ENCODE measurements around the gene PADI2. TPM values are rescaled to one million over a fixed set of nuclear protein-coding genes. Genes with fewer than 3 reads are reported as not detected.

The PADI2 gene
- total and polyA plus RNA-seq, 9 donors, result 37.2 to 81.7 (median 67.8) TPM

- Histone ChIP-seq H3K27me3 (ENCODE audit: control insufficient read depth, insufficient read depth, low read length) (no peaks in the 10 kb centered on the region), H3K4me3 (ENCODE audit: low read length) (no peak overlapping the region), H3K4me1 (ENCODE audit: control insufficient read depth, insufficient read depth, low read length) (no peaks in the 10 kb centered on the region), H3K27ac (ENCODE audit: low read length) (no peak overlapping the region), H3K36me3 (ENCODE audit: control insufficient read depth, insufficient read depth, low read length) (peaks cover 76% of the 10 kb centered on the region), H3K9me3 (replicated peaks; ENCODE audit: control insufficient read depth, low read depth, low read length) (no peaks in the 10 kb centered on the region)
- no peak for DNase-seq
- WGBS (ENCODE audit: insufficient coverage), result 90% methylated on average over 2 of the region's 5 CpGs
These were observed 90.5 kb downstream of the PADI2 start for GRCh38 chr1:17028662-17029188.

- Histone ChIP-seq H3K9me3 (replicated peaks; ENCODE audit: control insufficient read depth, low read depth, low read length) (no peaks in the 10 kb centered on the region), H3K36me3 (ENCODE audit: control insufficient read depth, insufficient read depth, low read length) (peaks cover 81% of the 10 kb centered on the region), H3K4me3 (ENCODE audit: low read length) (no peak overlapping the region), H3K27me3 (ENCODE audit: control insufficient read depth, insufficient read depth, low read length) (no peaks in the 10 kb centered on the region), H3K4me1 (ENCODE audit: control insufficient read depth, insufficient read depth, low read length) (no peaks in the 10 kb centered on the region), H3K27ac (ENCODE audit: low read length) (no peak overlapping the region)
- DNase-seq, result no peak
- no CpG with 5 or more reads among the region's 2 CpGs for WGBS (ENCODE audit: insufficient coverage)
These were observed 91.4 kb downstream of the PADI2 start for GRCh38 chr1:17027900-17028299.

GRCh38 chr1:17027403-17027802, 91.8 kb downstream of the PADI2 start:
- H3K9me3 ChIP-seq (replicated peaks; ENCODE audit: control insufficient read depth, low read depth, low read length), result no peaks in the 10 kb centered on the region
- WGBS (ENCODE audit: insufficient coverage), result 84% methylated on average over 4 of the region's 5 CpGs
- peaks cover 80% of the 10 kb centered on the region for H3K36me3 ChIP-seq (ENCODE audit: control insufficient read depth, insufficient read depth, low read length)
- no peaks in the 10 kb centered on the region for H3K27me3 ChIP-seq (ENCODE audit: control insufficient read depth, insufficient read depth, low read length)
- H3K27ac ChIP-seq (ENCODE audit: low read length), result no peak overlapping the region
- H3K4me3 ChIP-seq (ENCODE audit: low read length), result no peak overlapping the region
- H3K4me1 ChIP-seq (ENCODE audit: control insufficient read depth, insufficient read depth, low read length), result no peaks in the 10 kb centered on the region
- DNase-seq, result no peak

DNA sequence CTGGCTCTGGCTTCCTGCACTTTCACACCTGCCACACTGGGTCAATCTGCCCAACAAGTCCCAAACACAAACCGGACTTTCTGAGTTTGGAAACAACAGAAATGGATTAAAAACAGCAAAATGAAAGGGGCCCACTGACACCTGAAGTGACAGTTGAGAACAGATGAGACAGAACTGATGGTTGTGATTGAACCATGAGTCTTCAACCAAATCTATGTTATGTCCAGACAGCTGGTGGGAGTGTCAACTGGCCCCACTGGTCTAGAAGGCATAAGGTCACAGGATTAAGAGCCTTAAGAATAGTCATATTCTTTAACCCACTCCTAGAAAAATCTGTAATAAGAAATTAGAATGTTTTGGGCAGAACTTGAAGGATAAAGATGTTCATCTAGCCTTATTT, 94.5 kb downstream of the PADI2 start:
- DNase-seq, result no peak
- Histone ChIP-seq H3K27ac (ENCODE audit: low read length) (no peak overlapping the region), H3K4me1 (ENCODE audit: control insufficient read depth, insufficient read depth, low read length) (no peaks in the 10 kb centered on the region), H3K27me3 (ENCODE audit: control insufficient read depth, insufficient read depth, low read length) (no peaks in the 10 kb centered on the region), H3K36me3 (ENCODE audit: control insufficient read depth, insufficient read depth, low read length) (peaks cover 87% of the 10 kb centered on the region), H3K4me3 (ENCODE audit: low read length) (no peak overlapping the region), H3K9me3 (replicated peaks; ENCODE audit: control insufficient read depth, low read depth, low read length) (no peaks in the 10 kb centered on the region)
- WGBS (ENCODE audit: insufficient coverage), result no CpG with 5 or more reads among the region's 1 CpG

DNA sequence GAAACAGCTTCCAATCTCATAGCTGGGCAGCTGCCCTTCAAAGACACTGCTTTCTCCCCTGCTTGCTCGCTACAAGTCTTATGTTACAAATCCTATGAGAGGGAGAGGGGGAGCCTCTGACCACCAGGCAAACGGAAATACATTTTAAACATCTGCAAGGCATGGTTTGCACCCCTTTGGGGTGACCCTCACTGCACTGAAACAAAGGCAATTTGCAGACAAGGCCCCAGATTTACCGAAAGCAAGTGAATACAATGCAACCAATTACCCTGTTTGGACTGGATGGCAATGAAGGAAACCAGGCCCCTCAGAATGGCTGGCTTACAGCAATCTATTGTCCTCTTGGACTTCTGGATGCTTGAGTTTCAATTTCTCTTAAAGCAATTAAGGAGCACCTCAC, 95.7 kb downstream of the PADI2 start:
- DNase-seq, result no peak
- 88% methylated on average over 1 of the region's 3 CpGs for WGBS (ENCODE audit: insufficient coverage)
- Histone ChIP-seq H3K4me3 (ENCODE audit: low read length) (no peak overlapping the region), H3K36me3 (ENCODE audit: control insufficient read depth, insufficient read depth, low read length) (peaks cover 85% of the 10 kb centered on the region), H3K27me3 (ENCODE audit: control insufficient read depth, insufficient read depth, low read length) (no peaks in the 10 kb centered on the region), H3K4me1 (ENCODE audit: control insufficient read depth, insufficient read depth, low read length) (no peaks in the 10 kb centered on the region), H3K9me3 (replicated peaks; ENCODE audit: control insufficient read depth, low read depth, low read length) (no peaks in the 10 kb centered on the region), H3K27ac (ENCODE audit: low read length) (no peak overlapping the region)

DNA sequence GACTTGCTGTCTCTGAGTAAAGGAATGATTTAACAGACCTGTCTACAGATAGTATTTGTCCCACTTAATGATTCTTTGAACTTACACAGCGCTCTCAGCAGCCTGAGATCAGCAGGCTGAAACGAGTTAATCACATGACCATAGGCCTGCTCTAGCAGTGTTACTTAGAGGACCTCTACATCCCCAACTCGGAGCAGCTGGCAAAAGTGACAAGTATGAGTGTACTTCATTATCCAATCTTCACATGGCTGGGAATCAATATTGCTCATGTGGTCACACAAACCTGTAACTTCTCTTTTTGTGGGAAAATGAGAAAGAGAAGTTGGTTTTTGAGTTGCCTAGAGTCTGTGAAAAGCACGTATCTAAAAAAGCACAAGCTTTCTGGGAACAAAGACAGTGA, 96.1 kb downstream of the PADI2 start:
- Histone ChIP-seq H3K4me3 (ENCODE audit: low read length) (no peak overlapping the region), H3K9me3 (replicated peaks; ENCODE audit: control insufficient read depth, low read depth, low read length) (no peaks in the 10 kb centered on the region), H3K27me3 (ENCODE audit: control insufficient read depth, insufficient read depth, low read length) (no peaks in the 10 kb centered on the region), H3K4me1 (ENCODE audit: control insufficient read depth, insufficient read depth, low read length) (no peaks in the 10 kb centered on the region), H3K36me3 (ENCODE audit: control insufficient read depth, insufficient read depth, low read length) (peaks cover 84% of the 10 kb centered on the region), H3K27ac (ENCODE audit: low read length) (no peak overlapping the region)
- WGBS (ENCODE audit: insufficient coverage), result no CpG with 5 or more reads among the region's 4 CpGs
- no peak for DNase-seq

DNA sequence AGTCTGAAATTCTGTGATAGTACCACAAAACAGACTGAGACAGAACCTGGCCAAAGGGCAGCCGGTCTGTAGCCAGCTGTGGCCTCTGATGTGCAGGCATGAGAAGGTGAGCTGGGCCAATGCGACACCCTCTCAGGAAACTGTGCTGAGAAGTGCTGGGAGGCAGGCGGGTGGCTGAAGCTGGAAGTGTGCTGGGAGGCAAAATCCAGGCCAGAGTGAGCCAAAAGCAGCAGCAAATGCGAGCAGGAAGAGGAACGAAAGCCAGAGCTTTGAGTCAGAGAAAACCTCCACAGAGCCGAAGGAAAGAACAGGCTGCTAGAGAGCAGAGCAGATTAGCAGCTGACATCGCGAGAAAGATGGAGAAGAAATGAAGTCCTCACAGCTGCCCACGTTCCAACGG, 97.4 kb downstream of the PADI2 start:
- WGBS (ENCODE audit: insufficient coverage), result 90% methylated on average over 9 of the region's 10 CpGs
- no peaks in the 10 kb centered on the region for H3K9me3 ChIP-seq (replicated peaks; ENCODE audit: control insufficient read depth, low read depth, low read length)
- H3K27ac ChIP-seq (ENCODE audit: low read length), result no peak overlapping the region
- H3K27me3 ChIP-seq (ENCODE audit: control insufficient read depth, insufficient read depth, low read length), result no peaks in the 10 kb centered on the region
- no peaks in the 10 kb centered on the region for H3K4me1 ChIP-seq (ENCODE audit: control insufficient read depth, insufficient read depth, low read length)
- no peak overlapping the region for H3K4me3 ChIP-seq (ENCODE audit: low read length)
- no peak for DNase-seq
- H3K36me3 ChIP-seq (ENCODE audit: control insufficient read depth, insufficient read depth, low read length), result peaks cover 79% of the 10 kb centered on the region

GRCh38 chr1:17020502-17020901, 98.7 kb downstream of the PADI2 start:
- WGBS (ENCODE audit: insufficient coverage), result 91% methylated on average over 1 of the region's 2 CpGs
- no peaks in the 10 kb centered on the region for H3K9me3 ChIP-seq (replicated peaks; ENCODE audit: control insufficient read depth, low read depth, low read length)
- H3K4me1 ChIP-seq (ENCODE audit: control insufficient read depth, insufficient read depth, low read length), result no peaks in the 10 kb centered on the region
- H3K36me3 ChIP-seq (ENCODE audit: control insufficient read depth, insufficient read depth, low read length), result peaks cover 67% of the 10 kb centered on the region
- no peak for DNase-seq
- H3K27ac ChIP-seq (ENCODE audit: low read length), result no peak overlapping the region
- H3K4me3 ChIP-seq (ENCODE audit: low read length), result no peak overlapping the region
- no peaks in the 10 kb centered on the region for H3K27me3 ChIP-seq (ENCODE audit: control insufficient read depth, insufficient read depth, low read length)

DNA sequence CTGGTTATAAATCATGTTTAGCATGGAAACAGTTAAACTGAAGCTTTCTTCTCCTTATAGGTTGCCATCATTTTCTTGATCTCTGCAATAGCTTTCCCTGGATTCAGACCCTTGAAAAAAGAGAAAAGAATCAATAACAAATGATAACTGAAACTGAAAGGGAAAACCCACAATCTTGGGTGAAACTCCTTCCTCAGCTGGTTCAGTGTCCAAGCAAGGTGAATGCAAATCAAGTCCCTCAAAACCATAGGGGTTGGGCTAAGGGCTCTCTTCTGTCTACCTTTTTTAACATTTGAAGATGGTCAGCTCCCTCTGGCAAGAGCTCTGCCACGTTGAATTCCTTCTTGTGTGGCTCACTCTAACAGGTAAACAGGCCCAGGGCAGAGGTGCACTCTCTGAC, 100.4 kb downstream of the PADI2 start:
- H3K27me3 ChIP-seq (ENCODE audit: control insufficient read depth, insufficient read depth, low read length), result no peaks in the 10 kb centered on the region

DNA sequence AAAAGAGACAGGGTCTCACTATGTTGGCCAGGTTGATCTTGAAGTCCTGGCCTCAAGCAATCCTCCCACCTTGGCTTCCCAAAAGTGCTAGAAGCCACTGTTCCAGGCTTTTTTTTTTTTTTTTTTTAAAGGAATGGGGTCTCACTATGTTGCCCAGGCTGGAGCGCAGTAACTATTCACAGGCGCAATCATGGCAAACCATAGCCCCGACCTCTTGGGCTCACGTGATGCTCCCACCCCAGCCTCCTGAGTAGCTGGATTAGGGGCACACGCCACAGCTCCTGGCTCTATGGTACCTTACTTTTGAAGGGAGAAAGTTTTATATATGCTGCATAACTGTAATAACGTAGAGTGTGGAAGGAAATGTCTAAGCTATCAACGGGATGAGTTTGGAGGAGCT, 101.8 kb downstream of the PADI2 start:
- Histone ChIP-seq H3K27ac (ENCODE audit: low read length) (no peak overlapping the region), H3K9me3 (replicated peaks; ENCODE audit: control insufficient read depth, low read depth, low read length) (no peaks in the 10 kb centered on the region), H3K27me3 (ENCODE audit: control insufficient read depth, insufficient read depth, low read length) (no peaks in the 10 kb centered on the region), H3K4me3 (ENCODE audit: low read length) (no peak overlapping the region), H3K4me1 (ENCODE audit: control insufficient read depth, insufficient read depth, low read length) (peaks cover 6% of the 10 kb centered on the region), H3K36me3 (ENCODE audit: control insufficient read depth, insufficient read depth, low read length) (peaks cover 43% of the 10 kb centered on the region)
- no peak for DNase-seq
- no CpG with 5 or more reads among the region's 7 CpGs for WGBS (ENCODE audit: insufficient coverage)

More for the DNA sequence above, 100.4 kb downstream of the PADI2 start:
- Histone ChIP-seq H3K4me1 (ENCODE audit: control insufficient read depth, insufficient read depth, low read length) (no peaks in the 10 kb centered on the region), H3K9me3 (replicated peaks; ENCODE audit: control insufficient read depth, low read depth, low read length) (no peaks in the 10 kb centered on the region), H3K36me3 (ENCODE audit: control insufficient read depth, insufficient read depth, low read length) (peaks cover 57% of the 10 kb centered on the region), H3K4me3 (ENCODE audit: low read length) (no peak overlapping the region), H3K27ac (ENCODE audit: low read length) (no peak overlapping the region)
- no peak for DNase-seq
- 50% methylated on average over 1 of the region's 1 CpG for WGBS (ENCODE audit: insufficient coverage)
